GM10248 (cell line): ENCODE results near the gene CFAP410.
A peak's percentile ranks its signal among the peaks of the same experiment; 100 is the strongest.
"Not testable (repeated sequence)": the region's sequence is repeated elsewhere in the genome, so short reads cannot be mapped to it uniquely, and the experiment has no call there.

Experiments used
- CTCF ChIA-PET: fragments of 300-600 bp; sonication (Branson Sonifier 250); formaldehyde crosslinking; extraction: SDS; loops from one replicate; lab custom pipeline; 2021; ENCODE audit warnings: antibody characterized with exemption; lab: Yijun Ruan, JAX
- POLR2A ChIA-PET: fragments of 350-650 bp; sonication (Branson Sonifier 250); formaldehyde crosslinking; extraction: SDS; loops from one replicate; lab custom pipeline; 2020; ENCODE audit warnings: antibody characterized with exemption; lab: Yijun Ruan, JAX
- DNase-seq: peaks from one replicate; pipeline ENCODE4 v3.0.0; 2012; ENCODE audit errors: extremely low spot score
- CTCF ChIP-seq: IDR thresholded peaks from 2 replicates; pipeline ENCODE4 v1.5.1; 2012; ENCODE audit warnings: mild to moderate bottlenecking, low read depth; ENCODE audit errors: extremely low read depth, missing control alignments, control extremely low read depth

The CFAP410 gene

DNA sequence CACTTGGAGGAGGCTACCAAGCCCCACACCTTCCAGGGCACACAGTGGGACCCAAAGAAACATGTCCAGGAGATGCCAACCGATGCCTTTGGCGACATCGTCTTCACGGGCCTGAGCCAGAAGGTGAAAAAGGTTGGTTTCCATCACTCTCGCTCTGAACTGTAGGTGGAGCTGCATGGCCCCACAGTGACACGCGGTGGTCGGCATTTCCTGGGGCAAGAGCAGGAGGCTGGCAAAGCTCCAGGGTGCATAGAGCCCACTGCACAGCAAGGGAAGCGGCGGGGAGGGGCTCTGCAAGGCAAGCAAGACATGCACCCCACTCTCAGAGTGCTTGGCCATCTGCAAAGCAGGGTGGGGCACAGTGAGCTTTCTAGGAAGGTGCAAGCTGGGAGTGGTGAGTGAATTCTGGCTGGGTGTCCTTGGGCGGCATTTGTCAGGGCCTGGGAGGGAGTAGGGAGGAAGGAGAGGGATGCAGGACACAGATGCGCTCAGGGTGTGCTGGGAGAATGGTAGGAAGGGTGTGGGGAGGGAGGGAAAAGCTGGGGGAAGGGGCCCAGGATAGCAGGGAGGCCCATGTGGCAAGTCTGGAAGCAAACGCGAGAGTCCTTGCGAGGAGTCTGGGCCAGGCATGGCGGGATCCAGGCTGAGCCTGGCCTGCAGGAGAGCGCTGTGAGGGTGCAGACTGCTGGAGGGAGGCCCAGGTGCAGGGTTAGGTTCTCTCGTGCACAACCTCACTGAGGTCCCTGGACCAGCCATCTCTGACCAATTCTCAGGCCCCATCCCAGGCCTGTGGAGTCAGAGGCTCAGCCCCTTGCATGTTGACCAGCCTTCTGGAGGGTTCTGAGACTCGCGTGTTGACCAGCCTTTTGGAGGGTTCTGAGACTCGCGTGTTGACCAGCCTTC lies 25.2 kb upstream of the CFAP410 start:
- no peak for TF ChIP-seq CTCF
- DNase-seq: no peak
- CTCF ChIA-PET: no interaction called here
- POLR2A ChIA-PET: no interaction called here

GRCh38 chr21:44363278-44363677 lies 24.1 kb upstream of the CFAP410 start:
- TF ChIP-seq CTCF: no peak
- ChIA-PET CTCF (no interaction called here), POLR2A (no interaction called here)
- no peak for DNase-seq

DNA sequence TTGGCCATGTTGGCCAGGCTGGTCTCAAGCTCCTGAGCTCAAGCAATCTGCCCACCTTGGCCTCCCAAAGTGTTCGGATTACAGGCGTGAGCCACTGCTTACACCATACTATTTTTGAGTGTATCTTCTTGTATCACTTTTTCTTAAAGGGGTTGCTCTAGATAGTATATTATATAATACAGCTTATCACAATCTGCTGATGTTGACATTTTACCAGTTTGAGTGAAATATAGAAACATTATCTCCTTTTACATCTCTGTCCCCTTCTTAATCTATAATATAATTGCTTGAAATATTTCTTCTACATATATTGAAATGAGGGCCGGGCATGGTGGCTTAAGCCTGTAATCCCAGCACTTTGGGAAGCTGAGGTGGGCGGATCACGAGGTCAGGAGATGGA lies 22.7 kb upstream of the CFAP410 start:
- DNase-seq, POLR2A ChIA-PET: not testable (repeated sequence)
- CTCF ChIA-PET: interaction anchor here (1.1 to 1.7 kb wide), 2 partner anchors 20 to 431 kb away, joined by 3 read pairs; no protein-coding TSS in a partner anchor

DNA sequence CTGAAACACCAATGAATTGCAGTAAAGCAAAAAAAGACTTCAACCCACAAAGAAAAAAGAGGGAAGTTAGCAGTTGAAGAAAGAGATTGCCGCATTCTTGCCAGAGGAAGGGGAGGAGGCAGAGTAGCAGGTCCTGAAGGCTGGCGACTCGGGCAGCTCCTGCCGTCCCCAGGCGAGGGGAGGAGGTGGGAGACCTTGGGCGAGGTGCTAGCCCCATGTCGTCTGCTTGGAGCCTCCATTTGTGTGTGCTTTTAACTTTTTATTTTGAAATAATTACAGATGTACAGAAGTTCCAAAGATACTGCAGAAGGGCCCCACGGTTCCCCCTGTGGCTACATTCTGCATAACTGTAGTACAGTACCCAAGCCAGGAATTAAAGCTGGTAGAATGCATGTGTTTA lies 21.0 kb upstream of the CFAP410 start:
- TF ChIP-seq CTCF: peak; percentile 3
- ChIA-PET POLR2A (no interaction called here), CTCF (interaction anchor here (1.2 kb wide), 1 partner anchor 33 kb away, joined by 3 read pairs; no protein-coding TSS in a partner anchor)

DNA sequence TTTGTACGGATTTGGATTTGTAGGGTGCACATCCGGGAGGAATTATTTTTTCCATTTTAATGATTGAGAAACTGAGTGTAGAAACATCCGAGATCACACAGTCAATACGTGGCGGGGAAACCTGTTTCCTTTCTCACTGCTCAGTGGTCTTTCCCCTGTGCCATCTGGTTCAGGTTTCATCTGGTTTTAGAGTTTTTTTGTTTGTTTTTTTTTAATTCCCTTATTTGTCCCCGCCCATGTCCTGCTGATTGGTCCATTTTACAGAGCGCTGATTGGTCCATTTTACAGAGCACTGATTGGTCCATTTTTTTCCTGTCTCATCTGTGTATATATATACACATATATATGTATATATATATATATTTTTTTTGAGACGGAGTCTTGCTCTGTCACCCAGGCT lies 20.2 kb upstream of the CFAP410 start:
- CTCF ChIA-PET: no interaction called here
- DNase-seq: no peak

More for the DNA sequence above, 21.0 kb upstream of the CFAP410 start:
- DNase-seq: no peak

DNA sequence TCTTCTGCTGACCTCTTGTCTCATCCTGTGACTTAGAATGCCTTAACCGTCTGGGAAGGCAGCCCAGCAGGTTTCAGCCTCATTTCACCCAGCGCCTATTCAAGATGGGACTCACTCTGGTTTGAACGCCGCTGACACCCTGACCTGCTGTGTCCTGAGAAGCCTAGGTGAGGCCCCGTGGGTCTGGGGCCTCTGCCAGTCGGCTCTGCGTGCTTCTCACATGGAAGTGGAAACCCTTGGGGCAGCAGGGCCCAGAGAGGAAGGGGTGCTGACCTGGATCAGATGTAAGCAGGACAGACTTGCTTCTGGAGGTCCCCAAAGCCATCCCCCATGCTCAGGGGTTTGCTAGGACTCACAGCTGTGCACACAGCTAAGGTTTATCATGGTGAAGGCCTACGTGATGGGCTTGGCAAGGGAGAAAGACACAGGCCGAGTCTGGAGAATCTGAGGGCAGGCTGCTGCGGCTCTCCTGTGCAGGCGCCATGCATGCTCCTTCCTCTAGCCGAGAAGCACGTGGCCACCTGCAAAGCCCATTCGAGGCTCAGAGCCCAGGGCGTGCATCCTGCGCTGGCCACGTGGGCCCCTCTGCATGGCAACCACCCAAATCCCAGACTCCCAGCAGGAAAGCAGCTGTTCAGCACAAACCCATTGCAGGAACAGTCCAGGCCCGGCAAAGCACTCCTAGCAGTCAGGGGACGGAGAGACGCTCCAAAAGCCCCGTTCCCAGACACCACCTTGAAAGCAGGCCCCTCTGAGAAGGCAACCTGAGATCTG lies 18.1 kb upstream of the CFAP410 start:
- no peak for TF ChIP-seq CTCF
- ChIA-PET POLR2A (no interaction called here), CTCF (no interaction called here)
- DNase-seq: no peak

More for the DNA sequence above, 20.2 kb upstream of the CFAP410 start:
- POLR2A ChIA-PET: no interaction called here
- TF ChIP-seq CTCF: no peak
